Kidney (tissue), 14 donors: ENCODE results near the gene TBL1XR1. TPM values are rescaled to one million over a fixed set of nuclear protein-coding genes. Genes with fewer than 3 reads are reported as not detected.

Experiments
- DNase-seq, 5 donors: peaks; one replicate each; pipeline ENCODE4 v3.0.0-alpha.2; 2013 to 2020
- FAIRE-seq: peaks from 2 replicates; lab custom pipeline; 2012; peaks lifted over from hg19 to GRCh38; lab: Jason Lieb, UNC
- H3K27ac ChIP-seq, 2 donors: one replicate each; pipeline ENCODE4 v1.7.0; 2013; ENCODE audit warnings: low read depth in 2 of 2, low read length in 2 of 2, inconsistent platforms in 1 of 2
- H3K27me3 ChIP-seq: one replicate; pipeline ENCODE4 v1.7.1; 2013; ENCODE audit warnings: low read length, inconsistent platforms; ENCODE audit not compliant: control insufficient read depth, insufficient read depth
- H3K36me3 ChIP-seq, 3 donors: one replicate each; pipeline versions ENCODE4 v1.7.0 to v1.7.1; 2013; ENCODE audit warnings: low read length in 3 of 3, control low read depth in 1 of 3, inconsistent platforms in 1 of 3; ENCODE audit not compliant: insufficient read depth in 3 of 3, control insufficient read depth in 2 of 3
- H3K4me1 ChIP-seq, 3 donors: one replicate each; pipeline versions ENCODE4 v1.7.0 to v1.7.1; 2013; ENCODE audit warnings: low read length in 3 of 3, inconsistent platforms in 1 of 3, low read depth in 1 of 3; ENCODE audit not compliant: control insufficient read depth in 2 of 3, insufficient read depth in 2 of 3
- H3K4me3 ChIP-seq, 3 donors: one replicate each; pipeline versions ENCODE4 v1.7.0 to v1.8.1; 2013; ENCODE audit warnings: low read length in 3 of 3, control low read depth in 1 of 3, inconsistent platforms in 1 of 3
- H3K9ac ChIP-seq, 3 donors: one replicate each; pipeline versions ENCODE4 v1.7.0 to v1.7.1; 2013; ENCODE audit warnings: low read length in 3 of 3, control low read depth in 1 of 3, inconsistent platforms in 1 of 3
- H3K9me3 ChIP-seq, 3 donors: one replicate each; pipeline versions ENCODE4 v1.7.0 to v1.7.1; 2013; ENCODE audit warnings: low read length in 3 of 3, control low read depth in 1 of 3, inconsistent platforms in 1 of 3; ENCODE audit not compliant: control insufficient read depth in 2 of 3, insufficient read depth in 1 of 3
- intact Hi-C: fragments of 100-400 bp; cut with DNase I; formaldehyde crosslinking; loops from one replicate; pipeline ENCODE4 v1.11.1; 2022
- polyA plus RNA-seq: library from polyadenylated mRNA; stranded (reverse); fragments of 350-450 nt; fragmentation: Illumina TruSeq; extraction: RNeasy Lipid Tissue Mini Kit (QIAGEN cat#74804); gene quantifications from one replicate; pipeline ENCODE4 v1.2.3, GENCODE V29; 2014; ENCODE audit warnings: low read depth, low replicate concordance; ENCODE audit not compliant: insufficient read depth
- total RNA-seq: library from RNA; stranded (reverse); fragmentation: NEBNext Ultra II Directional; extraction: Animal tissue kit (Norgen Biotek cat#: 25700); gene quantifications from one replicate; pipeline ENCODE4 v1.2.1, GENCODE V29; 2021
- TF ChIP-seq, protein P1 (sequence below): IDR thresholded peaks from 3 replicates; pipeline ENCODE4 v1.5.1; 2012; ENCODE audit warnings: mild to moderate bottlenecking, moderate library complexity, borderline replicate concordance; ENCODE audit not compliant: insufficient read depth; ENCODE audit errors: extremely low read depth
- donor health status: control.
- donor health status: control.
- donor health status: control.
- donor health status: control.
- donor health status: control.
- donor health status: DM: yes; HTN: yes; CAD: no.
- donor health status: Normal renal cell carcinoma (clear cell type).

TBL1XR1 gene
- total and polyA plus RNA-seq, 2 donors from 2014 or later = 31.3 to 205 TPM

DNA sequence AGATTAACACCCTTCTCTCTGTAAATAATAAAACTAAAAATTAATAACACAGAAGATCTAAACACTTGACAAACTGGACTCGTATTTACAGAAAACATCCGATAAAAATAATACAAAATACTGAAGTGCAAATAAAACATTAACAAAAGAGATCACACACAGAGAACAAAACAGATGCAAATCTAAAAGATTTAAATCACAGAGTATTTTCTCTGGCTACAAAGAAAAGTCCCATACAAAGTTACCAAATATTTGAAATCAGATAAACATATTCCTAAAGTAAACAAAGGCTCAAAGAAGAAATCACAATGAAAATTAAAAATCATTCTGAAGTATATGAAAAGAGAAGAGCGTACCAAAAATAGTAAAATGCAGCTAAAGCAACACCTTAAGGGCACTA, 42.5 kb downstream of the TBL1XR1 start:
- H3K36me3 ChIP-seq = no peaks in the 10 kb centered on the region
- no peak overlapping the region for H3K9ac ChIP-seq
- H3K9me3 ChIP-seq = no peaks in the 10 kb centered on the region
- DNase-seq (no peak), FAIRE-seq (peak; percentile 32)
- intact Hi-C loops = no loop called here
- H3K27ac ChIP-seq = no peak overlapping the region
- peaks cover 0 to 6% (median 5%) of the 10 kb centered on the region in 3 donors for H3K4me1 ChIP-seq
- H3K27me3 ChIP-seq = no peaks in the 10 kb centered on the region
- TF ChIP-seq, protein P1, sequence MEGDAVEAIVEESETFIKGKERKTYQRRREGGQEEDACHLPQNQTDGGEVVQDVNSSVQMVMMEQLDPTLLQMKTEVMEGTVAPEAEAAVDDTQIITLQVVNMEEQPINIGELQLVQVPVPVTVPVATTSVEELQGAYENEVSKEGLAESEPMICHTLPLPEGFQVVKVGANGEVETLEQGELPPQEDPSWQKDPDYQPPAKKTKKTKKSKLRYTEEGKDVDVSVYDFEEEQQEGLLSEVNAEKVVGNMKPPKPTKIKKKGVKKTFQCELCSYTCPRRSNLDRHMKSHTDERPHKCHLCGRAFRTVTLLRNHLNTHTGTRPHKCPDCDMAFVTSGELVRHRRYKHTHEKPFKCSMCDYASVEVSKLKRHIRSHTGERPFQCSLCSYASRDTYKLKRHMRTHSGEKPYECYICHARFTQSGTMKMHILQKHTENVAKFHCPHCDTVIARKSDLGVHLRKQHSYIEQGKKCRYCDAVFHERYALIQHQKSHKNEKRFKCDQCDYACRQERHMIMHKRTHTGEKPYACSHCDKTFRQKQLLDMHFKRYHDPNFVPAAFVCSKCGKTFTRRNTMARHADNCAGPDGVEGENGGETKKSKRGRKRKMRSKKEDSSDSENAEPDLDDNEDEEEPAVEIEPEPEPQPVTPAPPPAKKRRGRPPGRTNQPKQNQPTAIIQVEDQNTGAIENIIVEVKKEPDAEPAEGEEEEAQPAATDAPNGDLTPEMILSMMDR = no peak
- H3K4me3 ChIP-seq = no peak overlapping the region

DNA sequence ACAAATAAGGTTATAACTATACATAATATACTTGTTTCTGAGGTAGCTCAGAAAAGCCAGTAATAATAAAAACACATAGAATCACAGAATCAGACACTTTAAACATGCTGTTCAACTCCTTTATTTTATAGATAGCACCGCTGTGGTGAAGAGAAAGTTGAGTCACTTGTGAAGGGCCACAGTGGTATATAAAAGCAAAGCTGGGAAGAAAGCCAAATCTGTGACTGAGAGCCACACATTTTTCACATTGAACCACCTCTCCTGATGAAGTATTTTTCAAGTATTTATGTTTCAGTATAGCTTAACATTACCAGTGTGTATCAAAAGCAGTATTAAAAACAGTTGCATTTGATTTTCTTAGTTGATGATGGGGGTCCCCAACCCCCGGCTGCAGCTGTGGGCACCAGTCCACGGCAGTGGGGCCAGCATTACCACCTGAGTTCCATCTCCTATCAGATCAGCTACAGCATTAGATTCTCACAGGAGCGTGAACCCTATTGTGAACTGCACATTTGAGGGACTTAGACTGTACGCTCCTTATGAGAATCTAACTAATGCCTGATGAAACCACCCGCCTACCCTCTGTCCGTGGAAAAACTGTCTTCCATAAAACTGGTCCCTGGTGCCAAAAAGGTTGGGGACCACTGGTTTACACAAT, 46.2 kb downstream of the TBL1XR1 start:
- Histone ChIP-seq H3K4me3 (no peak overlapping the region), H3K9me3 (no peaks in the 10 kb centered on the region), H3K27me3 (no peaks in the 10 kb centered on the region), H3K36me3 (no peaks in the 10 kb centered on the region), H3K27ac (peak overlapping the region; percentile 33 to 63), H3K4me1 (peaks cover 0 to 12% (median 8%) of the 10 kb centered on the region in 3 donors), H3K9ac (no peak overlapping the region)
- intact Hi-C loops = no loop called here
- FAIRE-seq = no peak
- peak in 1 of 5 donors; percentile 36 for DNase-seq
- TF ChIP-seq, protein P1 = no peak

DNA sequence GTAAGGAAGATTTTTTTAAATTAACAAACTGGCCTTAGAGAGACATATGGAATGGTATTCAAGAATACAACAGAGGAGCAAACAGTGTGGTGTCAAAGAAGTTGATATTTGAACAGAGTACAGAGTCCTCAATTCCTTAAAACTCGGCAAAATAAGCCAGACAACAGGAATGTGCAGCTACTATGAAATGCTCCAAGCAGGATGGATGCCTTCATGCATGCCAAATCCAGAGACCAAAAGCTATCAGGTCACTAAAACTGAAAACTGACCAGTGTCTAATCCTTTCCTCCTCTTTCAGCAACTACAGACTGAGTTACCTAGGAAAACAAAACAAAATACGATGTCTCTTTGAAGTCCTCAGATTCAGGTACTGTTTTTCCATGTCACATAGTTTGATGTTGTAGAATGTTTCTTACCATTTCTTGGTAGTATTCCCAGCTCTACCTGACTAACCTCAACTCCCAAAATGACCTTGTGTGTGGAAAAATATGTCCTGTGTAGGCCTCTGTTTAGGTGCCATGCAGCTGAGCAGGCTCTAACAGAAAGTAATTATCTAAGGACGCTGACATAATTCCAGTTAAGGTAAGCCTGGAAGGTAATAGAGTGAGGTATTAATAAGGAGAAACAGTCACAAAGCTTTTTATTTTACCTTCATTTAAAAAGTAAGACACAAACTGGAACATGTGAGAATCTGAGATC, 46.9 kb downstream of the TBL1XR1 start:
- no peaks in the 10 kb centered on the region for H3K27me3 ChIP-seq
- no peaks in the 10 kb centered on the region for H3K36me3 ChIP-seq
- TF ChIP-seq, protein P1 = no peak
- intact Hi-C loops = no loop called here
- peak overlapping the region; percentile 49 to 63 for H3K27ac ChIP-seq
- H3K4me3 ChIP-seq = peak overlapping the region in 1 of 3 donors; percentile 19
- H3K4me1 ChIP-seq = peaks cover 0 to 12% (median 11%) of the 10 kb centered on the region in 3 donors
- no peaks in the 10 kb centered on the region for H3K9me3 ChIP-seq
- DNase-seq (peak in 3 of 5 donors; percentile 18 to 79 (median 73)), FAIRE-seq (no peak)
- H3K9ac ChIP-seq = peak overlapping the region in 1 of 3 donors; percentile 36
